HK-2 (cell line): Measurements from ENCODE around the gene CFAP58.

Experiments
- DNase-seq: peaks from one replicate; pipeline ENCODE4 v3.0.0-alpha.2; 2018; ENCODE audit not compliant: unreplicated experiment

The CFAP58 gene

DNA sequence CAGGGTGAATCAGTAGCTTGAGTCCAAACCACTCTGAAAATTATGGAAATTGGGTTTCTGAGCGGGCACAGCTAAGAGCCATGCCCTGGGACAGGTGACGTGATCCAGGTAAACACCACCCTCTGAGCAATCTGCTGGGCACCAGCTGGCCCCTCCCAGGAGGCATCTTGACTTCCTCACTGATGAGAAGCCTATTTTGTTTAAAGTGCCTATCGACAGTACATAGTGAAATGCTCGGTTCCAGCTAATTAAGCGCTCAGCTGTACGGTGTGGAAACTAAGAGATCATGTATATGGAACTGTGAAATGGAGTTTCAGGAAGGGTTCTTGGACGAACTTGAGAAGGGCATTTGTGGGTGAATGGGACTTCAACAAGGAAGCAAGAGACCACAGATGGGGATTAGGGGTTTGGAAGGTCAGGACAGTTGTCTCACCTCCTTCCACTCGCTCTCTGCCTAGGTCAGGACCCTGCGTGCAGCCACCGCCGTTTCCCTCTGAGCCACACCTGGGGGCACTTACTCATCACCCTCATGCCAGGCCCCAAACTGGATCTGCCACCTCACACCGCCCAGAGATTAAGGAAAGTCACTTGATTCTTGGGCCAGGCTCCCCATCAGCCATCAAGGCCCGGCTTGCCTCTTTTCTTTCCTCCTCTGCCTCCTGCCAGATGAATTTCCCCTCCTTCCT is 18.5 kb upstream of the CFAP58 start:
- DNase-seq: no peak

DNA sequence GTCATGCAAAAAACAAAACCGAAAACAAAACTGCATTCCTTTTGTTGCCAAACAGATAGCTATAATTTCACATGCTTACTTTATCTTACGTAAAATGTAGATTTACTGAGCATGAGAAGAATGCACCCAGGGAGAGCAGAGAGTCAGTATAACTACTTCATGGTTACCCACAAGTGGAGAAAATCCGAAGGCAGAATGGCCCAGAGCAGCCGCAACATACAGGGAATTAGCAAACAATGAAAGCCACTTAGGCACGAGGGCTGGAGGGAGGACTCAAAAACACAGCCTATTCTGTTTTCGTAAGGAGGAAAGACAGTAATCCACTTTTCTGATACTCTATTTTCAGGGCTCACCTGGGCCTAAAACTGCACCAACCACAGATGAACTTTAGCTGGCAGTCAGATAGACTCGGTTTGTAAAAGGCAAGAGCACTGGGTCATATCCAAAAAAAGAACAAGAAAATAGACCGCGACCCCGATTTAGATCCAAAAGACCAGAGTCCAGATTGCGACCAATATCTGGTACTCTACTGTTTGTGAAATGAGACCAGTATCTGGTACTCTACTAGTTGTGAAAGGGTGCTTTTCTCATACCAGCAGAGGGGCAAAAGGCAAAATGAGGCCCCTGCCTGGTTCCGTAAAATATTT is 16.7 kb upstream of the CFAP58 start:
- peak; percentile 28 for DNase-seq

GRCh38 chr10:104337521-104337984 is 16.1 kb upstream of the CFAP58 start:
- DNase-seq: no peak

DNA sequence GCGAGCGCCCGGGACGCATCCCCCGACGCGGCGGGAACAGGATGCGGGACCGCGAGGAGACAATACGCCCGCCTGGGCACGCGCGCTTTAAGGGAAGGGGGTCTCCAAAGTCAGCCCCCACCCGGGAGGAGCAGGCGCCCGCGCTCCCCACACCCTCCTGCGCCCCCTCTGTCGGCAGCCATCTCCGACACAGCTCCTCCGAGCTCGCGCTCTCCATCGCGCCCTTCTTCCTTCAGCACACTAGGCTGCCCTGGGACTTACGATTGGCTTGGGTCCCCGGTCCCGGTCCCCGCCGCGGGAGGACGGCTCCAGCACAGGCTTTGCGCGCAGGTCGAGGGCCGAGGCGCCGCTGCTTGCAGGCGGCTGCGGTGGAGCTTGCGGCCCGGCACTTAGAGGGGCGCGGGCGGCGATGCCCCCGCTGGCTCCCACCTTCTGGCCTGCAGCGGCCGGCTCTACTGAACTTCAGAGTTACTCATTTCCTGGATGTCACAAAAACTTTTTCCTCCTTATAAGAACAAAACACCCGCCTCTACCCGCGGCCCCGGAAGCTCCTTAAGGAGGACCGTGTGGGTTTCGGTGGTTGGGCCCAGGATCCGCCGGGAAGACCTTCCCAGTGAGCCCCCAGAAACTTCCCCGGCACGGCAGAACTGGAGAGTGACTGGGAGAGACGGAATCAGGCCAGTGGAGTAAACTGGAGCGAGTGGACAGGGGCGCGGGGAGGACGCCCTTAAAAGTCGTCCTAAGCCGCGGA is 15.5 kb upstream of the CFAP58 start, which contains the start of gene ITPRIP:
Gene ITPRIP, minus strand, starts transcription at position 481 of the 751 bp plus-strand sequence. CDS start 22,414 bp downstream, outside the sequence.
- DNase-seq: peak; percentile 78

DNA sequence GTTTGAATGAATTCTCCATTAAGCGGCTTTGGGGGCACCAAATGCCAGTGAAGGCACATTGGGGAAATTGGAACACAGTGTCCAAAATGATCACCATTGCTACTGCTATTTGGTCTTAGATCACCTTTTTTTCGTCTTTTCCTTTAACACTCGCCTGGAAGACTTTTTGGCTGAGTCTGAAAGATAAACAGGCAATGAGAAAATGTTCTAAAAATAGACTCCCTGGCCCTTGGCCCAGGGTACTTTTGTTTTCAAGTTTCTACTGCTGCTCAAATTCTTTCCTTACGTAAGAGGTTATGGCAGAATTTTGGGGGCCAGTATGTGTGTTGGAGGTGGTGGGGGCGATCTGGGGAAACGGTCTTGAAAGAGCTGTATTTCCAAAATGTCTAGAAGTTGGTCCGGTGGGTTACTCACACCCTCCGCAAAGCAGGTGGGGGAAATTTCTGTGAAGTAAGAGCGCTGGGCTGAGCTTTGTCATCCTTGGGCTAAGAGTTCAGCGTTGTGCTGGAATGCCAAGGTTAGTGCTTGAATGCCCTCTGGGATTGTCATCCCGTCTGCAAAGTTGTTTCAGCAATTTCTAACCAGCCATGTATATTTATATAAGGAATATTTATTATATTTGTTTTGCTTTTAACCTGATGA is 14.0 kb upstream of the CFAP58 start:
- DNase-seq: no peak

- no peak for DNase-seq
Observed at GRCh38 chr10:104340111-104340526, 13.5 kb upstream of the CFAP58 start.

DNA sequence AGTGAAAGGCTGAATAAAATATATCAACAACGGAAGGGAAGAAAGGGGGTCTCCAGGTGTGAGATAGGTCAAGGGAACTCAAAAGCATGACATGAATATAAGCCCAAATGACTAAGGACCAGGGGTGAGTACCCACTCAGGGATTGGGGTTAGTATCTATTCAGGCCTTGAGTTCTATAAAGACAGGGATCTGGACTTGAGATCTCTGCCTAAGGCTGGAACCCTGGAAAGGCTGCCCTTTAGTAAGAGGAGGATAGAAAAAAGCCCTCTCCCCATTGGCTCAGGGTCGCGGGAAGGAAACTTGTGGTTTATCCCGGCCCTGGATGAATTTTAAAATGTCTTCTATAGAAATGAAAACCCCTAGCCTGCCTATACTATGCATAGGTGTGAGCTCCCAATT is 13.0 kb upstream of the CFAP58 start:
- DNase-seq: no peak

- DNase-seq: no peak
Observed at GRCh38 chr10:104342941-104343411, 10.7 kb upstream of the CFAP58 start.

- DNase-seq: no peak
Observed at GRCh38 chr10:104344219-104344618, 9.4 kb upstream of the CFAP58 start.

- DNase-seq: no peak
Observed at GRCh38 chr10:104345515-104345914, 8.1 kb upstream of the CFAP58 start.

- DNase-seq: no peak
Observed at GRCh38 chr10:104345941-104346340, 7.7 kb upstream of the CFAP58 start.

DNA sequence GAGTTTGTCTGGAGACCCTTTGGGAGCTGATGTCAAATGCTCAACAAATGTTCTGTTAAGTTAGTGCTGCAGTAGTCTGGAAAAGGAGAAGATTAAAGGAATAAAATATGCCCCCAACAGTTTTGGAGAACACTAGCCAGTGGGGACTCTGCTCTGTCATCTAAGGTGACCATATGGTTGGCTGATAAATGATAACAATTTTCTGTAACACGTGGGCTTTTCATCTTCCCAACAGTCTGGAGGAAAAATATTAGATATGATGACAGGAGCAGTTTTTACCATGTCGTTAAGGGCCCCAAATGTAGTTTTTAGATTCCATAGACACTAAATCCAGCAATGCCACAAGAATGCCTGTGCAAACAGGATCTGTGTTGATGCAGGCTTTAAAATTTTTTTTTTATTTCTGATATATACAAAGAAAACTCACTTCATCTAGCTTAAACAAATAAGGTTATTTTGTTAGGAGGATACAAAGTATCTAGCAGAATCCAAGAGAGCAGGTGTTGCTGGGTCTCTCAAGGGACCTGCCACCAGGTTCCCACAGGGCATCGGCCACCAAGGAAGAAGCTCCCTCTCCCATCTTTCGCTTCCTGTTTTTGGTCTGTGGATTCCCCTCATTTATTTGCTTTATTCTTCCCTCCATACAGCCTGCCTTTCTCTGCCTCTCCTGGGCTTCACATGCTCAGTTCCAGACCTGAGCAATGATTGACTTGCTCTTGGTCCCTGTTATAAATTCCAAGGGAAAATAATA is 6.2 kb upstream of the CFAP58 start:
- no peak for DNase-seq

DNA sequence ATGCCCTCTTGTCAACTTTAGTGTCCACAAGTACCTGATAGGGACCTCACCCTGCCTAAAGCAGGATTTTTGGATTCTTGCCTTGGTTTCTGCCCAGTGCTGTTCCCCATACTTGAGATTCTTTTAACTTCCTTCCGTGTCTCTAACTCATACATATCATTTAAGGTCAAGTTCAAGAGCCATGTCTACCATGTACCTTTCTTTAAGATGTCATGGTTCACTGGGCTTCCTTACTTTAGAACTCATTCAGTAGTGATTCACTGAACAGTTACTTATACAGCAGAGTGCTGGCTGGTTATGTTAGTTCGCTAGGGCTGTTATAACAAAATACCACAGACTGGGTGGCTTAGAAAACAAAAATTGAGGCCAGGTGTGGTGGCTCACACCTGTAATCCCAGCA is 5.0 kb upstream of the CFAP58 start:
- DNase-seq: no peak

DNA sequence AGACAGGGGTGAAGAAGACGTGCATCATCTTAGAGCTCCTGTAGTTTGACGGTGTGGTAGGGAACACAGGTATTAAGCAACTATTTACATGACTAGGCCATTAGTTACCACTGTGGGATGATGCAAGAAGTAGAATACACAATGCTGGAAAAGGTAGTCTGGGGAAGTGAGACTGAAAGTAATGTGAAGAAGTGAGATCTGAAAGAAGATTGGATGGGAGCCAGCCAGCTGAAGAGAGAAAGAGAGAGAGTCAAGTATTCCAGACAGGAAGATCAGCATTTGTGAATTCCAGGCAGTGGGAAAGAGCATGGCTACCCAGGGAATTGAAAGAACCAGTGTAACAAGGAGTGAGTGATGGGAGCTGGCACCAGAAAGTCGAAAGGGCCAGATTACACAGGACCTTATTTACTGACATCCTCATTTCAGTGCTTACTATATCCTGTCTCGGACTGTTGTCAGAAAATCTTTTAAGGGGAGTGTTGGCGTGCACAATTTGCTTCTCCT is 4.0 kb upstream of the CFAP58 start:
- no peak for DNase-seq

DNA sequence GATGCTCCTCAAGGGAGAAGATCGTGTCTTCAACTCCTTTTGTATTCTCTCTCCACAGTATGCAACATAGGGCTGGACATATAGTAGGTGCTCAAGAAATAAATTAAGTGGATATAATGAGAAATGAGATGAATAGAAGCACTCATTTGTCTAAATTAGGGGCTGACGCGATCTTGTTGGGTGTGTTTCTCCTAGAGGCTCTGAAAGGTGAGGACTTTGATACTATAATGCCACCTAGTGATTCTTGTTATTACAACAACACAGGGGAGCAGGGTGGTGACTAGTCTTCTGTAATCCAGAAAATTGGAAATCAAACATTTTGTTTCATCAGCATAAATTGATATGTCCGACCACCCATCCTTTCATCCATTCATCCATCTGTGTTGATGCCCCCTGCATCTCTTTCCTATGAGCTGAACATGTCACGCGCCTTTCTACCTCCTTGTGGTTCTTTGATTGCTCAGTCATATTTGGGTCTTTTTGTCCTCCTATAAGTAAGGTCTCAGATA is 3.5 kb upstream of the CFAP58 start:
- DNase-seq: no peak

GRCh38 chr10:104351061-104351702 is 2.5 kb upstream of the CFAP58 start:
- DNase-seq: no peak

GRCh38 chr10:104351919-104352318 is 1.7 kb upstream of the CFAP58 start:
- DNase-seq: no peak

DNA sequence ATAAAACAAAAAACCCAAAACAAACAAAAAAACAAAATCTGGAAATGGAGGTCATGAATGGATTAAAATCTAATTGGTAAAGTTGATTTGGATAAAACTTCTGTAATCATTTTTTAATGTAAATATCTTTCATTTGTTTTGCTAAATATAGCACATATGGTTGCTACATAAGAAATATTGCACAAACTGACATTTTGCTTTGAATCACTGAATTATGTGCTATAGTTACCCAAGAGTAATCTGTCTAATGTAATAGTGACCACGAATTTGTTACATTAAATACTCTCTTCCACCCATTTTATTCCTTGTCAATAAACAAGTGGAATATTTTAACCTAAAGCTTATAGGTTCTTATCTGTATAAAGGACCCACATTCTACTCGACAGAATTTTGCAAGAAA is 6.2 kb downstream of the CFAP58 start:
- no peak for DNase-seq

DNA sequence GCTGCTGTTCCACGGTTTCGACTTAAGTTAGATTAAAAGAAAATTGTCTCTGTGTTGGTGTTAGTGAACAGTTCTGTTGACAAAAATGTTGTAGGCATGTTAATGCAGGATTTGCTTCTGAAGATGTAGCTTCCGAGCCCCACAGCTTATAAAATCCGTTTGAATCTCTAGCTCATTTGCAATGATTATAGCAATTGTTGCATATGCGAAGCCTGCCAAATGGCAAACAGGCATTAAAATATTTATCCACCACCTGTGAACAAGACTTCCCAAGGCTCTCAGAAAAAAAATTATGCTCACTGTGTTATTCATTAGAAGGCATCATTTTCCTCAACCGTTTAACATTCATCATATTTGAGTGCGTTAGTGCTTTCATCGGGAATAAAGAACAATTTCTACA is 14.3 kb downstream of the CFAP58 start:
- DNase-seq: no peak

DNA sequence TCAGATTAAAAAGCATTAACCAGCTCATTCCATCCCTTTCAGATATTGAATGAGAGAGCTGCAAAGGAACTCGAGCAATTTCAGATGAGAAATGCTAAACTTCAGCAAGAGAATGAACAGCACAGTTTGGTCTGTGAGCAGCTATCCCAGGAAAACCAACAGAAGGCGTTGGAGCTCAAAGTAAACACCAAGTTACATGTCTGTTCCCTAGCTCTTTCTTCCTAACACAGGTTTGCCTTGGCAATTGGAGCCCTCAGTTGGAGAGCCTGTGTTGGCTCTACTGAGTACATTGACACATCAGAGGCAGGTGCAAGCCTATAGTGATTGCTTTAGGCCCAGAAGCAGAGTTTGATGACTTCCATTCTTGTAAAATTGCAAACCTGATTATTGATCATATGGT is 14.7 kb downstream of the CFAP58 start:
- DNase-seq: no peak
